ENCODE data around the gene TNNC2. TPM values are rescaled to one million over a fixed set of nuclear protein-coding genes. Genes with fewer than 3 reads are reported as not detected.

Gene TNNC2
- polyA plus RNA-seq, 1 of the 3 experiments (the other 2 are of a cell fraction), result 1.1 TPM

DNA sequence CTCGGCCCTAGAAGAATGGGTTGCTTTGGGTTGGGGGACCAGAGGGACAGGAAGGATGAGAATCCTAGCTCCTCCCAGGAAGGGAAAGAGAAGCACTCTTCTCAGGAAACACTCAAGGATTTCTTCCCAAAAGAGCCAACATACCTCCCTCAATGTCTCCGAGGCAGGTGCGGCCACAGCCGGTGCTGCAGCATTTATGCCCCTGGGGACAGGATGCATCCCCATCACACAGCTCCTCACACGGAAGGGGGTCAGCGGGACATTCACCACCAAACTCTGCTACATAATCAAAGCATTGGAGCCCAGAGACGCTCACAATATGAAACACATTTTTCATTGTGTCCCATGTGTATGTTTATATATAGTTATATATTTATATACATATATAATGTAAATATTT is 50.2 kb downstream of the TNNC2 start (continued):
- no peak for TF ChIP-seq CHD2 (IDR thresholded peaks at IDR 0.05; ENCODE audit: low read length, partially characterized antibody)
- no peak for TF ChIP-seq RFX5 (IDR thresholded peaks at IDR 0.05; ENCODE audit: low read length)
- TF ChIP-seq, protein P1, sequence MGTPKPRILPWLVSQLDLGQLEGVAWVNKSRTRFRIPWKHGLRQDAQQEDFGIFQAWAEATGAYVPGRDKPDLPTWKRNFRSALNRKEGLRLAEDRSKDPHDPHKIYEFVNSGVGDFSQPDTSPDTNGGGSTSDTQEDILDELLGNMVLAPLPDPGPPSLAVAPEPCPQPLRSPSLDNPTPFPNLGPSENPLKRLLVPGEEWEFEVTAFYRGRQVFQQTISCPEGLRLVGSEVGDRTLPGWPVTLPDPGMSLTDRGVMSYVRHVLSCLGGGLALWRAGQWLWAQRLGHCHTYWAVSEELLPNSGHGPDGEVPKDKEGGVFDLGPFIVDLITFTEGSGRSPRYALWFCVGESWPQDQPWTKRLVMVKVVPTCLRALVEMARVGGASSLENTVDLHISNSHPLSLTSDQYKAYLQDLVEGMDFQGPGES (IDR thresholded peaks at IDR 0.05; ENCODE audit: low read depth, low read length), result no peak
- TF ChIP-seq TCF12 (IDR thresholded peaks at IDR 0.05), result no peak

GRCh38 chr20:45775411-45775810 is 51.7 kb downstream of the TNNC2 start:
- Histone ChIP-seq H3K27me3 (ENCODE audit: insufficient read depth) (no peaks in the 10 kb centered on the region), H3K4me1 (ENCODE audit: control insufficient read depth in 1 of 2, insufficient read depth in 2 of 2, low read depth in 1 of 2, low read length in 1 of 2) (peaks cover 3 to 18% of the 10 kb centered on the region in 2 experiments; a peak in 3 of 4 replicates), H3K27ac (ENCODE audit: low read depth in 2 of 2, low read length in 1 of 2) (no peak overlapping the region), H3K36me3 (replicated peaks in 1 of 2; ENCODE audit: control insufficient read depth in 1 of 2, insufficient read depth in 2 of 2, low read length in 1 of 2) (no peaks in the 10 kb centered on the region), H3F3A (replicated peaks; ENCODE audit: insufficient read depth) (peaks cover 21% of the 10 kb centered on the region), H3K4me3 (ENCODE audit: low read depth in 2 of 2, low read length in 1 of 2) (no peak overlapping the region), H3K9me3 (no peaks in the 10 kb centered on the region), H2AFZ (ENCODE audit: low read depth) (no peak overlapping the region), H3K4me2 (no peak overlapping the region), H4K20me1 (ENCODE audit: insufficient read depth) (no peaks in the 10 kb centered on the region), H3K79me2 (ENCODE audit: insufficient read depth) (no peaks in the 10 kb centered on the region), H3K9ac (no peak overlapping the region), H3K9me2 (no peaks in the 10 kb centered on the region)
- ChIA-PET CTCF (no interaction called here), POLR2A (no interaction called here)
- 70% methylated on average over 6 of the region's 6 CpGs for WGBS (ENCODE audit: low lambda C conversion rate)
- no peak for DNase-seq
- TF ChIP-seq POLR2AphosphoS5 (IDR thresholded peaks at IDR 0.05; ENCODE audit: low read depth, low read length), result no peak
- TF ChIP-seq SIN3A (IDR thresholded peaks at IDR 0.05; ENCODE audit: borderline replicate concordance, low read depth, low read length), result no peak
- no peak for TF ChIP-seq NFIC (IDR thresholded peaks at IDR 0.05; ENCODE audit: borderline replicate concordance)
- TF ChIP-seq, protein P2, sequence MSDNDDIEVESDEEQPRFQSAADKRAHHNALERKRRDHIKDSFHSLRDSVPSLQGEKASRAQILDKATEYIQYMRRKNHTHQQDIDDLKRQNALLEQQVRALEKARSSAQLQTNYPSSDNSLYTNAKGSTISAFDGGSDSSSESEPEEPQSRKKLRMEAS (IDR thresholded peaks at IDR 0.05; ENCODE audit: low read depth), result no peak
- no peak for TF ChIP-seq FOSL2 (IDR thresholded peaks at IDR 0.05; ENCODE audit: borderline replicate concordance, low read depth)
- TF ChIP-seq, protein P1 (IDR thresholded peaks at IDR 0.05; ENCODE audit: low read depth, low read length), result no peak
- TF ChIP-seq GATA2 (CRISPR knock-in tag; IDR thresholded peaks at IDR 0.05), result no peak
- TF ChIP-seq EZH2phosphoT487 (IDR thresholded peaks at IDR 0.05; ENCODE audit: borderline replicate concordance, low read depth), result no peak
- TF ChIP-seq SMC3 (IDR thresholded peaks at IDR 0.05; ENCODE audit: low read depth, low read length), result no peak
- no peak for TF ChIP-seq RFX5 (IDR thresholded peaks at IDR 0.05; ENCODE audit: low read length)
- no peak for TF ChIP-seq CHD2 (IDR thresholded peaks at IDR 0.05; ENCODE audit: low read length, partially characterized antibody)
- no peak for TF ChIP-seq ELF1 (IDR thresholded peaks at IDR 0.05)

DNA sequence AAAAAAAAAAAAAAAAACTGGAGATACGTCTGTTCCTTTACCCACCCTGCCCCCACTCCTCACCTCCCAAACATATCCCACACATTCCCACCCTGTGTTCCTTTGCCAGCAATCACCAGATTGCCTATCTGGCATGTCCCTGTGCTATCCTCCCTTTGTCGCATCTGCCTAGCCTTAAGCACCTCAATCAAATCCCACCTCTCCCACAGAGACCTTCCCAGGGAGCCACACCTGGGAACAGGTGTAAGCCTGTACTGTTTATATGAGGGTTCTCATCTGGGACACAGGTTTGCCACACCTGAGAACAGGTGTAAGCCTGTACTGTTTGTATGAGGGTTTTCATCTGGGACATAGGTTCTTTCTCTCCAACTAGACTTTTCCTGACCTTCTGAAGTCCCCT is 52.2 kb downstream of the TNNC2 start:
- Histone ChIP-seq H3F3A (replicated peaks; ENCODE audit: insufficient read depth) (peaks cover 21% of the 10 kb centered on the region), H3K27ac (ENCODE audit: low read depth in 2 of 2, low read length in 1 of 2) (no peak overlapping the region), H3K27me3 (ENCODE audit: insufficient read depth) (no peaks in the 10 kb centered on the region), H3K4me1 (ENCODE audit: control insufficient read depth in 1 of 2, insufficient read depth in 2 of 2, low read depth in 1 of 2, low read length in 1 of 2) (peaks cover 3 to 13% of the 10 kb centered on the region in 2 experiments; a peak in 3 of 4 replicates), H3K36me3 (replicated peaks in 1 of 2; ENCODE audit: control insufficient read depth in 1 of 2, insufficient read depth in 2 of 2, low read length in 1 of 2) (no peaks in the 10 kb centered on the region), H3K4me2 (no peak overlapping the region), H2AFZ (ENCODE audit: low read depth) (no peak overlapping the region), H3K9me3 (no peaks in the 10 kb centered on the region), H3K9ac (no peak overlapping the region), H3K4me3 (ENCODE audit: low read depth in 2 of 2, low read length in 1 of 2) (no peak overlapping the region), H3K79me2 (ENCODE audit: insufficient read depth) (no peaks in the 10 kb centered on the region), H3K9me2 (no peaks in the 10 kb centered on the region), H4K20me1 (ENCODE audit: insufficient read depth) (no peaks in the 10 kb centered on the region)
- 79% methylated on average over 2 of the region's 2 CpGs for WGBS (ENCODE audit: low lambda C conversion rate)
- CTCF ChIA-PET, result interaction anchor here (0.9 kb wide), 1 partner anchor 463 kb away, joined by 5 read pairs; no protein-coding TSS in a partner anchor
- POLR2A ChIA-PET, result no interaction called here
- DNase-seq, result no peak
- TF ChIP-seq ELF1 (IDR thresholded peaks at IDR 0.05) (no peak), FOXJ3 (CRISPR knock-in tag; IDR thresholded peaks at IDR 0.05) (no peak), TEAD4 (IDR thresholded peaks at IDR 0.05; ENCODE audit: borderline replicate concordance, insufficient read depth) (no peak), POLR2AphosphoS5 (IDR thresholded peaks at IDR 0.05; ENCODE audit: low read depth, low read length) (no peak), YY1 (IDR thresholded peaks at IDR 0.05; ENCODE audit: low read depth) (no peak), CHD2 (IDR thresholded peaks at IDR 0.05; ENCODE audit: low read length, partially characterized antibody) (no peak), SIN3A (IDR thresholded peaks at IDR 0.05; ENCODE audit: borderline replicate concordance, low read depth, low read length) (no peak)
- TF ChIP-seq, protein P3, sequence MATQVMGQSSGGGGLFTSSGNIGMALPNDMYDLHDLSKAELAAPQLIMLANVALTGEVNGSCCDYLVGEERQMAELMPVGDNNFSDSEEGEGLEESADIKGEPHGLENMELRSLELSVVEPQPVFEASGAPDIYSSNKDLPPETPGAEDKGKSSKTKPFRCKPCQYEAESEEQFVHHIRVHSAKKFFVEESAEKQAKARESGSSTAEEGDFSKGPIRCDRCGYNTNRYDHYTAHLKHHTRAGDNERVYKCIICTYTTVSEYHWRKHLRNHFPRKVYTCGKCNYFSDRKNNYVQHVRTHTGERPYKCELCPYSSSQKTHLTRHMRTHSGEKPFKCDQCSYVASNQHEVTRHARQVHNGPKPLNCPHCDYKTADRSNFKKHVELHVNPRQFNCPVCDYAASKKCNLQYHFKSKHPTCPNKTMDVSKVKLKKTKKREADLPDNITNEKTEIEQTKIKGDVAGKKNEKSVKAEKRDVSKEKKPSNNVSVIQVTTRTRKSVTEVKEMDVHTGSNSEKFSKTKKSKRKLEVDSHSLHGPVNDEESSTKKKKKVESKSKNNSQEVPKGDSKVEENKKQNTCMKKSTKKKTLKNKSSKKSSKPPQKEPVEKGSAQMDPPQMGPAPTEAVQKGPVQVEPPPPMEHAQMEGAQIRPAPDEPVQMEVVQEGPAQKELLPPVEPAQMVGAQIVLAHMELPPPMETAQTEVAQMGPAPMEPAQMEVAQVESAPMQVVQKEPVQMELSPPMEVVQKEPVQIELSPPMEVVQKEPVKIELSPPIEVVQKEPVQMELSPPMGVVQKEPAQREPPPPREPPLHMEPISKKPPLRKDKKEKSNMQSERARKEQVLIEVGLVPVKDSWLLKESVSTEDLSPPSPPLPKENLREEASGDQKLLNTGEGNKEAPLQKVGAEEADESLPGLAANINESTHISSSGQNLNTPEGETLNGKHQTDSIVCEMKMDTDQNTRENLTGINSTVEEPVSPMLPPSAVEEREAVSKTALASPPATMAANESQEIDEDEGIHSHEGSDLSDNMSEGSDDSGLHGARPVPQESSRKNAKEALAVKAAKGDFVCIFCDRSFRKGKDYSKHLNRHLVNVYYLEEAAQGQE (IDR thresholded peaks at IDR 0.05; ENCODE audit: low read depth, low read length), result no peak
- TF ChIP-seq, protein P2 (IDR thresholded peaks at IDR 0.05; ENCODE audit: low read depth), result no peak
- TF ChIP-seq, protein P4, sequence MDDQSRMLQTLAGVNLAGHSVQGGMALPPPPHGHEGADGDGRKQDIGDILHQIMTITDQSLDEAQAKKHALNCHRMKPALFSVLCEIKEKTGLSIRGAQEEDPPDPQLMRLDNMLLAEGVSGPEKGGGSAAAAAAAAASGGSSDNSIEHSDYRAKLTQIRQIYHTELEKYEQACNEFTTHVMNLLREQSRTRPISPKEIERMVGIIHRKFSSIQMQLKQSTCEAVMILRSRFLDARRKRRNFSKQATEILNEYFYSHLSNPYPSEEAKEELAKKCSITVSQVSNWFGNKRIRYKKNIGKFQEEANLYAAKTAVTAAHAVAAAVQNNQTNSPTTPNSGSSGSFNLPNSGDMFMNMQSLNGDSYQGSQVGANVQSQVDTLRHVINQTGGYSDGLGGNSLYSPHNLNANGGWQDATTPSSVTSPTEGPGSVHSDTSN (IDR thresholded peaks at IDR 0.05), result no peak

Data from SK-N-SH (cell line).